Stomach smooth muscle (tissue), 2 donors: ENCODE measurements around the gene AGBL4.
"Not testable (repeated sequence)": the region's sequence is repeated elsewhere in the genome, so short reads cannot be mapped to it uniquely, and the experiment has no call there.

Source experiments
- H3K27ac ChIP-seq: one replicate; pipeline ENCODE4 v1.7.0; 2013; ENCODE audit warnings: mild to moderate bottlenecking, low read length, inconsistent platforms
- H3K27me3 ChIP-seq, 2 donors: one replicate each; pipeline ENCODE4 v1.7.0; 2013; ENCODE audit warnings: low read length in 2 of 2; ENCODE audit not compliant: insufficient read depth in 2 of 2, control insufficient read depth in 1 of 2
- H3K36me3 ChIP-seq, 2 donors: one replicate each; pipeline ENCODE4 v1.7.0; 2013; ENCODE audit warnings: low read length in 2 of 2; ENCODE audit not compliant: control insufficient read depth in 2 of 2, insufficient read depth in 2 of 2
- H3K4me1 ChIP-seq: one replicate; pipeline ENCODE4 v1.7.0; 2013; ENCODE audit warnings: low read length; ENCODE audit not compliant: control insufficient read depth, insufficient read depth
- H3K4me3 ChIP-seq, 2 donors: one replicate each; pipeline ENCODE4 v1.7.0; 2013; ENCODE audit warnings: low read length in 2 of 2
- H3K9ac ChIP-seq, 2 donors: one replicate each; pipeline ENCODE4 v1.7.0; 2013; ENCODE audit warnings: low read length in 2 of 2, mild to moderate bottlenecking in 1 of 2
- H3K9me3 ChIP-seq, 2 donors: one replicate each; pipeline ENCODE4 v1.7.0; 2013; ENCODE audit warnings: low read length in 2 of 2; ENCODE audit not compliant: control insufficient read depth in 2 of 2
- donor health status: healthy.
- donor health status: Pancreatic carcinoma.

Gene AGBL4

DNA sequence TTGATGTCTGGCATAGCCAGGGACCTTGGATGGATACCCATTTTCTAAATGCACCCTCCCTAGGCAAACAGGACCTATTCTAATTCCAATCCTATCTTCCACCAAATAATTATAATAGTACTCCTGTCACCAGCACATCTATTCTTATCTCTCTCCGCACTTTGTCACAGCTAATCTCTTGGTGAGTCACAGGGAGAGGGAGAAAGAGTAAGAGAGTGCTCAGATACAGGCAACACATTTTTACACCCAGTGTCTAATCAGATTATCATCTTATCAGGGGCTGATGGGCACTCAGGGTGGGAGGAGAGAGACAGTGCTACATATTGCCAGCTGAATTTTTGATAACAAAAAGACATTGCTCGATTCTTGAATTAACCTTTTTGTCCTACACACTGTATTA, 972.1 kb downstream of the AGBL4 start:
- H3K9me3 ChIP-seq, result no peaks in the 10 kb centered on the region
- no peaks in the 10 kb centered on the region for H3K36me3 ChIP-seq
- H3K27ac ChIP-seq, result no peak overlapping the region
- H3K4me3 ChIP-seq, result no peak overlapping the region
- H3K27me3 ChIP-seq, result no peaks in the 10 kb centered on the region
- H3K4me1 ChIP-seq, result no peaks in the 10 kb centered on the region
- no peak overlapping the region for H3K9ac ChIP-seq

DNA sequence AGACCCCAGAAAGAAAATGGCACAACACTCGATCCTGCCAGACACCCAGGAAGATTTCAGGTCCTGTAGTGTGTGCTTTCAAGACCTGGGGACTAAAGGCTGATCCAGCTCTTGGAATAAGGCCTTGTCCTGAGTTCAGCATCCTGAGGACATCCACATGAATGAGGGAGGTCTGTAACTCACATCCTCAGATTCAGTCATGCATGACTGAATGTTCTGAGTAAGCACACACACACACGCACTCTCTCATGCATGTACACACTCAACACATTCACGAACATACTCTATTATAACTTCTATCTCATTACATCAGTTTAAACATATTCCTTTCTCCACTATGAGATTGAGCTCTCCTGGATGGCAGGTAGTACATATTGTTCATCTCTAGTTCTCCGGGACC, 973.7 kb downstream of the AGBL4 start:
- Histone ChIP-seq H3K4me3 (no peak overlapping the region), H3K9me3 (no peaks in the 10 kb centered on the region), H3K4me1 (no peaks in the 10 kb centered on the region), H3K27ac (no peak overlapping the region), H3K36me3 (no peaks in the 10 kb centered on the region), H3K9ac (no peak overlapping the region), H3K27me3 (no peaks in the 10 kb centered on the region)

- H3K9me3 ChIP-seq, result no peaks in the 10 kb centered on the region
- no peaks in the 10 kb centered on the region for H3K27me3 ChIP-seq
- no peak overlapping the region for H3K4me3 ChIP-seq
- H3K36me3 ChIP-seq, result no peaks in the 10 kb centered on the region
- no peaks in the 10 kb centered on the region for H3K4me1 ChIP-seq
- no peak overlapping the region for H3K9ac ChIP-seq
- no peak overlapping the region for H3K27ac ChIP-seq
These were observed 975.6 kb downstream of the AGBL4 start for GRCh38 chr1:49048188-49048587.

DNA sequence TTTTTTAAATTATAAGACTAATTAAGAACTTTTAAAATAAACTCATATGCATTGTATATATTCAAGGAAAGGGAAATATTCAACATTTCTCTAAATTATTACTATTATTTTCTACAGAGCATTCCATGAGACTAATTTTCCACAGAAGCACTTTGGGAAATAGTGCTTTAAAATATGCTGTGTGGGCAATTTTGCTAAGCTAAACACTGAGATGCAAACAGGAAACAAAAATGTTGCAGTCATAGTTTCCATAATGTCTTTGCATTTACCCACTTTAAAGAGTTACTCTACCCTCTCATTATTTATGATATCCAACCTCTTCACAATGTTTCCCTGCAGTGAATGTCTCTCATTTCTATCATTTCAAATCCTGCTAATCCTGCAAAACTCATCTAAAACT, 977.4 kb downstream of the AGBL4 start:
- H3K27ac ChIP-seq, result no peak overlapping the region
- H3K36me3 ChIP-seq, result no peaks in the 10 kb centered on the region
- H3K27me3 ChIP-seq, result no peaks in the 10 kb centered on the region
- no peak overlapping the region for H3K4me3 ChIP-seq
- no peaks in the 10 kb centered on the region for H3K9me3 ChIP-seq
- H3K4me1 ChIP-seq, result no peaks in the 10 kb centered on the region
- no peak overlapping the region for H3K9ac ChIP-seq

DNA sequence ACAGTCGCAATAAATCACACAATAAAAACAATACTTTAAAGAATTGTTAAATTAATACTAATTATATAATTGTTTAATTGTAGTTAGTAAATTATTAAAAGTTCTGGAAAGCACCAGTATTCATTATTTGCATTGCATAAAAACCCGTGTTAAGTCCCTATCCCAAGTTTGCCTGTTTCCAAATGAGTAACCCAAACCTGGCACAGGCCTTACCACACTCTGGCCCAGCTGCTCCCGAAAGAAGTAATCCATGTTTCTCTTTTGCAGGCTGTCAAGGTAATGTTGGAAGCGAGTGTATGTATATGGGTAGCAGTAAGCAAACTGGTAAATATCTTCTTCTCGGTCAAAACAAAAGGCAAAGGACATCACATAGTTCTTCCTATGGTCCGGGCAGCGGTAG, 978.4 kb downstream of the AGBL4 start:
- H3K9ac ChIP-seq, result no peak overlapping the region
- H3K36me3 ChIP-seq, result no peaks in the 10 kb centered on the region
- no peak overlapping the region for H3K4me3 ChIP-seq
- H3K27ac ChIP-seq, result no peak overlapping the region
- no peaks in the 10 kb centered on the region for H3K9me3 ChIP-seq
- no peaks in the 10 kb centered on the region for H3K27me3 ChIP-seq
- H3K4me1 ChIP-seq, result no peaks in the 10 kb centered on the region

DNA sequence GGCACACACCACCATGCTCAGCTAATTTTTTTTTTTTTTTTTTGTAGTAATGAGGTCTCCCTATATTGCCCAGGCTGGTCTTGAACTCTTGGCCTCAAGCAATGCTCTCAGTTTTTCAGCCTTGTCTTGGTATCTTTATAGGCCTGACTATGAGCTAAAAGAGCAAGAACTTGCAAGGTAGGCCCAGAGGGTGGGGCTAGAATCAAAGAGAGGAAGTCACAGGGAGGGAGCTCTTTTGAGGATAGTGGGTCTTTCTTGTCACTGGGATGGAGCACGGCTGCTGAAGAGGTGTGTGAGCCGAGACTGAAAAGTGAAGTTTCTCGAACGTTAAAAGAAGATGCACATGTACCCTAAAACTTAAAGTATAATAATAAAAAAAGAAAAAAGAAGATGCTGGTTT, 987.1 kb downstream of the AGBL4 start:
- no peaks in the 10 kb centered on the region for H3K36me3 ChIP-seq
- no peaks in the 10 kb centered on the region for H3K27me3 ChIP-seq
- H3K4me3 ChIP-seq, result no peak overlapping the region
- H3K9me3 ChIP-seq, result peaks cover 0 to 2% of the 10 kb centered on the region in 2 donors
- H3K4me1 ChIP-seq, result no peaks in the 10 kb centered on the region
- H3K9ac ChIP-seq, result no peak overlapping the region
- H3K27ac ChIP-seq, result no peak overlapping the region

DNA sequence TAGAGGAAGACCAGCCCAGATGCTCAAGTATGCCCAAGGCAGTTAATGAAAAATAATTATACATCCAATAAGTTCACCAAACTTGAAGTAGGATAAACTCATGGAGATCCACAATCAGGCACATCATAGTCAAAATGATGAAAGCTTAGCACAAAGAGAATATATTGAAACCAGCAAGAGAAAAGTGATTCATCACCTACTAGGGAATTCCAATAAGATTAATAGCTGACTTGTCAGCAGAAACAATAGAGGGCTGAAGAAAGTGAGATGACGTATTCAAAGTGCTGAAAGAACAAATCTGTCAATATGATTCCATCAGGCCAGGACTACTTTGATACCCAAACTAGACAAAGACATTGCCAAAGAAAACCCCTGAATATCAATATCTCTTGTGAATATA, 995.4 kb downstream of the AGBL4 start:
- peaks cover 0 to 2% of the 10 kb centered on the region in 2 donors for H3K9me3 ChIP-seq
- no peaks in the 10 kb centered on the region for H3K27me3 ChIP-seq
- H3K9ac ChIP-seq, result no peak overlapping the region
- no peaks in the 10 kb centered on the region for H3K4me1 ChIP-seq
- no peaks in the 10 kb centered on the region for H3K36me3 ChIP-seq
- H3K4me3 ChIP-seq, result no peak overlapping the region
- no peak overlapping the region for H3K27ac ChIP-seq

DNA sequence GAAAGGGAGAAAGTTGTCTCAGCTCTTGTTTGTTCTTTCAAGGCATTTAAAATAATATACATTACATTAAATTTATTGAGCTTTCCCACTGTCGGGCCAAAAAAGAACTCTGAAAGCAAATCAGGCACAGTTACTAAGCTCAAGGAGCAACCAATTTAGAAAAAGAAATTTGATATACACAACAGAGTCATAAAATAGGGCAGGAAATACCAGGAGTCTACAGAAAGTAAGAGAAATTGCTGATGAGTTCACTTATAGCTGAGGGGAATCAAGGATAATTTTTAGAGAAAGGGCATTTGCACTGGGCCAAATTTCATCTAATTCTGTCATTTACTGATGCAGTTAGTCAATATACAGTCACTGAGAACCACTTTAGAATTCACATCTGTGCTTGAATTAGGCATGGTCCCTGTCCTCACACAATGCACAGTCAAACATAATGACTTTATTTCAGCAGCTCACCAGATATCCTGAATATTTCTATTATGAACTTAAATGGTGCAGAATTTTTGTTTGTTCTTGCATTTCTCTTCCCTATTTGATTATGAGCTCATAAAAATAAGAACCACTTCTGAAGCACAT, 997.4 kb downstream of the AGBL4 start:
- no peaks in the 10 kb centered on the region for H3K36me3 ChIP-seq
- no peaks in the 10 kb centered on the region for H3K27me3 ChIP-seq
- H3K9me3 ChIP-seq, result peaks cover 0 to 2% of the 10 kb centered on the region in 2 donors
- H3K9ac ChIP-seq, result no peak overlapping the region
- H3K4me3 ChIP-seq, result no peak overlapping the region
- no peak overlapping the region for H3K27ac ChIP-seq
- no peaks in the 10 kb centered on the region for H3K4me1 ChIP-seq

GRCh38 chr1:49016030-49016977, 1007.5 kb downstream of the AGBL4 start:
- no peaks in the 10 kb centered on the region for H3K27me3 ChIP-seq
- H3K9ac ChIP-seq, result no peak overlapping the region
- no peak overlapping the region for H3K4me3 ChIP-seq
- H3K27ac ChIP-seq, result no peak overlapping the region
- no peaks in the 10 kb centered on the region for H3K4me1 ChIP-seq
- H3K9me3 ChIP-seq, result no peaks in the 10 kb centered on the region
- H3K36me3 ChIP-seq, result no peaks in the 10 kb centered on the region

DNA sequence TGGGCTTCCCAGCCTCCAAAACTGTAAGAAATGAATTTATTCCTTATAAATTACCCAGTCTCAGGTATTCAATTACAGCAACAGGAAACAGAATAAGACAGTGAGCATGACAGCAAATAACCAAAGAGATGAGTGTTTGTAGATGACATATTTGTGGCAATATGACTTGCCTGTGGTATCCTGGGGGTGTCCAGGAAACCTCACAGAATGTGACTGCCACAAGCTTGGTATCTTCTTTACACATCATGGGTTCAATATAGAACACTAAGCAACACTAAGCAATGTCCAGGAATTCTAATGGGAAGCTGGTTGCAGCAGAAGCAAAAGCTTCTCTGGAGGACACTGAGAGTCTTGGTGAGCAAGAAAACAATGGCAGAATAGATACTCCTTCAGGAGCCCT, 1010.7 kb downstream of the AGBL4 start:
- Histone ChIP-seq H3K4me1 (no peaks in the 10 kb centered on the region), H3K9ac (no peak overlapping the region), H3K9me3 (no peaks in the 10 kb centered on the region), H3K27ac (no peak overlapping the region), H3K36me3 (no peaks in the 10 kb centered on the region), H3K27me3 (no peaks in the 10 kb centered on the region), H3K4me3 (no peak overlapping the region)

DNA sequence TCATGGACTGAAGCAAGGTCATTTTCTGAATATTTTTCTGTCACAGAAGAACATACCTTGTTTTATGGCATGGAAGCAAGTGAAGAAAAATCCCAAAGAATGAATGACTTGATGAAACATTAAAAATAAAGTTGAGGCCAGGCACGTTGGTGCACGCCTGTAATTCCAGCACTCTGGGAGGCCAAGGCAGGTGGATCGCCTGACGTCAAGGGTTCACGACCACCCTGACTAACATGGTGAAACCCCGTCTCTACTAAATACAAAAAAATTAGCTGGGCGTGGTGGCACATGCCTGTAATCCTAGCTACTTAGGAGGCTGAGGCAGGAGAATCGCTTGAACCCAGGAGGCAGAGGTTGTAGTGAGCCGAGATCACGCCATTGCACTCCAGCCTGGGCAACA, 1020.8 kb downstream of the AGBL4 start:
- H3K9ac ChIP-seq, H3K4me3 ChIP-seq, H3K27me3 ChIP-seq, H3K36me3 ChIP-seq, H3K9me3 ChIP-seq, H3K4me1 ChIP-seq, H3K27ac ChIP-seq: not testable (repeated sequence)
